Stimulated activated naive CD8-positive, alpha-beta T cell treated with anti-CD3 and anti-CD28 coated beads, Interleukin-15, Interleukin-2, amounts not matched to agents 100 ng/mL and 50 ng/mL, for 24 hours (primary cell): ENCODE data around the gene B3GAT1.

Experiments used
- H3K27ac Mint-ChIP-seq: one replicate; pipeline ENCODE4 v1.8.0; 2021; ENCODE audit warnings: mild to moderate bottlenecking, mixed read lengths
- H3K27me3 Mint-ChIP-seq: one replicate; pipeline ENCODE4 v1.8.0; 2021; ENCODE audit warnings: mixed read lengths
- H3K36me3 Mint-ChIP-seq: one replicate; pipeline ENCODE4 v1.8.0; 2021; ENCODE audit warnings: low read depth, mixed read lengths
- H3K4me1 Mint-ChIP-seq: one replicate; pipeline ENCODE4 v1.8.0; 2021; ENCODE audit warnings: low read depth, mixed read lengths
- H3K4me3 Mint-ChIP-seq: one replicate; pipeline ENCODE4 v1.8.0; 2021; ENCODE audit warnings: mild to moderate bottlenecking, mixed read lengths
- H3K9me3 Mint-ChIP-seq: one replicate; pipeline ENCODE4 v1.8.0; 2021; ENCODE audit warnings: mixed read lengths

The B3GAT1 gene

DNA sequence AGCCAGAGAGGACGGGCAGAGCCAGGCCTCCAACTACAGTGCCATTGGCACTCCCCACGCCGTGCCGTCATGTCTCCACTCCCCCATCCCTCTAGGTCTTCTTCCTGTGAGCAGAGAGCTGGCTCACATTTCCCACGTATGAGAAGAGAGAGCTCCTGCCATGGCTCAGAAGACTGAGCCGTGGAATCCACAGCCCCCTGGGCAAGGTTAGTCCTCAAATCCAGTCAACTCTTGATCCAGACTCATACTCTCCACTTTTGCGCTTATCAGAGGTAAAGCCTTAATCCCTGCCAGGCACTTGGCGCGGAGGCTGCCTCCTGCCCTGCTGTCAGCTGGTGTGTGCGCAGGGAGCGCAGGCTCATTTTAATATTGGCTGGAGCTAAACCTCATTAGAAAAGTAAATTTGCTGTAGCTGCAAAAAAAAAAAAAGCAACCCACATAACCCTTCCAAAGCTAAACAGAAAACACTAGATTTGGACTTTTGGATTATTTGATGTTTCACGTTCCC, 4.7 kb downstream of the B3GAT1 start:
- Mint-ChIP-seq H3K36me3 (no peaks in the 10 kb centered on the region), H3K27me3 (peaks cover 53% of the 10 kb centered on the region), H3K9me3 (no peaks in the 10 kb centered on the region), H3K27ac (no peak overlapping the region), H3K4me3 (no peak overlapping the region), H3K4me1 (peaks cover 6% of the 10 kb centered on the region)

DNA sequence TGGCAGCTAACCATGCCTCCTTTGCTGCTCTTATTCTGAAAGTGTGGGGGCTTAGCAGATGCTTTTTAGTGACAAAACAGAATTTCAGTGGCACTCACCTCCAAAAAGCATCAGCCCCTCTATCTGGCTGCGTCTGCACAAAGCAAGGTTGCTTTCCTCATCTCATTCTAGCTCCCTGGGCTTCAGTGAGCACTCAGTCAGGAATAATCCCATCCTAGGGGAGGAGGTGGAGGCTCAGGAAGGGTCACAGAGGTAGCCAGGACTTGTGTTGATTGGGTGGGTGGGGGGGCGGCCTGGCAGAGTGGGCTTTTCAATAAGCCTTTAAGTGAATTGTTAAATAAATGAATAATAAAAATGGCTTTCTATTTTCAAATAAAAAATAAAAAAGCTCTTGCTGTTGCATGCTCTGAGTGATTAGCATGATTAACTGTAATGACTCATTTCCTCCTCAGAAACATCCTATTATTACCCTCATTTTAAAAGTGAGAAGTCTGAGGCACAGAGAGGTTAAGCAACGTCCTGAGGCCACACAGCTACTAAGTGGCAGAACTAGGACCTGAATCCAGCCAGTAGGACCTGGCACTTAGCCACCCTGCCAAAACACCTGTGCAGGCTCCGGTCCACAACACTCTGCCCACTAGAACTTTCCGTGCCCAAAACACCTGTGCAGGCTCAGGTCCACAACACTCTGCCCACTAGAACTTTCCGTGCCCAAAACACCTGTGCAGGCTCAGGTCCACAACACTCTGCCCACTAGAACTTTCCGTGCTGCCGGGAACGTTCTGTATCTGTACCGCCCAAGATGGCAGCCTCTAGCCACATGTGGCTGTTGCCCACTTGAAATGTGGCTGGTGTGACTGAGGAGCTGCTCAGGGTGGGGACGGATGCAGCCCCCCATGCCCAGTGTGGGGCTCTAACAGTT, 5.5 kb downstream of the B3GAT1 start:
- no peaks in the 10 kb centered on the region for H3K36me3 Mint-ChIP-seq
- peaks cover 53% of the 10 kb centered on the region for H3K27me3 Mint-ChIP-seq
- no peak overlapping the region for H3K4me3 Mint-ChIP-seq
- no peak overlapping the region for H3K27ac Mint-ChIP-seq
- H3K9me3 Mint-ChIP-seq = no peaks in the 10 kb centered on the region
- peaks cover 6% of the 10 kb centered on the region for H3K4me1 Mint-ChIP-seq

DNA sequence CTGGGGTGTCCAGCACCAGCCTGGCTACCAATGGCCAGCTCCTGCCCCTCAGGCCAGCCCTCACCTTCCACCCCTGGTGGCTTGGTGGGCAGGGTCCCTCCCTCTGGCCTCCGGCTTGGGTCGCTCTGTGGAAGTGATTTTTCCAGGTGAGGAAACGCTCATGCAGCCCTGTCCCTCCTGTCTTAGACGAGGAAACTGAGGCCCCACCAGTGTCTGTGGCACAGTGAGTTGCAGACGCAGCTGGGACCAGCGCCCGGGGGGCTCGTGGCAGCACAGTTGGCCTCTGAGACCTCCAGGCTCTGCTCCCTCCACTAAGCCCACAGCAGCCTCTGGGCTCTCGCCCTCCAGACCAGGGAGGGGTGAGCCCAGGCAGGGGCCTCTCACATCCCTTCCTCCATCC, 6.2 kb downstream of the B3GAT1 start:
- Mint-ChIP-seq H3K36me3 (no peaks in the 10 kb centered on the region), H3K27ac (no peak overlapping the region), H3K9me3 (no peaks in the 10 kb centered on the region), H3K27me3 (peaks cover 52% of the 10 kb centered on the region), H3K4me3 (no peak overlapping the region), H3K4me1 (peaks cover 6% of the 10 kb centered on the region)

DNA sequence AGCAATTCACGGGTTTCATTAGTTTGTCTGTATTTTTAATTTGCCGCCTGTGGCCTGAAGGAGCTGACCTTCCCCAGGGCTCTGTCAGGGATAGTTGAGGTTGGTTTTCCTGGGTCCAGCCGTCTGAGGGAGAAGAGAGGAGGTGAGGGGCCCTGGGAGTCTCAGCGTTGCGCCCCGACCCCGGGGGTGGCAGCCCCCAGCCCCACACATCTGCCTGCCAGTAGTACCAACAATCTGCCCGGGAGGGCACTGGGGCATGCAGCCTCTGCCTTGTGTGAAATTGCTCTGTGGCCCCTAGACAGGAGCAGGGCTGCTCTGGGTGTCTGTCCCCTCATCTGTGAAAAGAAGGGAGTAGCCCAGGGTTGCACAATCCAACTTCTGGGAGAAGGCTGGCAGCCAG, 6.6 kb downstream of the B3GAT1 start:
- peaks cover 51% of the 10 kb centered on the region for H3K27me3 Mint-ChIP-seq
- H3K4me3 Mint-ChIP-seq = no peak overlapping the region
- H3K4me1 Mint-ChIP-seq = peaks cover 2% of the 10 kb centered on the region
- H3K27ac Mint-ChIP-seq = no peak overlapping the region
- no peaks in the 10 kb centered on the region for H3K36me3 Mint-ChIP-seq
- H3K9me3 Mint-ChIP-seq = no peaks in the 10 kb centered on the region

DNA sequence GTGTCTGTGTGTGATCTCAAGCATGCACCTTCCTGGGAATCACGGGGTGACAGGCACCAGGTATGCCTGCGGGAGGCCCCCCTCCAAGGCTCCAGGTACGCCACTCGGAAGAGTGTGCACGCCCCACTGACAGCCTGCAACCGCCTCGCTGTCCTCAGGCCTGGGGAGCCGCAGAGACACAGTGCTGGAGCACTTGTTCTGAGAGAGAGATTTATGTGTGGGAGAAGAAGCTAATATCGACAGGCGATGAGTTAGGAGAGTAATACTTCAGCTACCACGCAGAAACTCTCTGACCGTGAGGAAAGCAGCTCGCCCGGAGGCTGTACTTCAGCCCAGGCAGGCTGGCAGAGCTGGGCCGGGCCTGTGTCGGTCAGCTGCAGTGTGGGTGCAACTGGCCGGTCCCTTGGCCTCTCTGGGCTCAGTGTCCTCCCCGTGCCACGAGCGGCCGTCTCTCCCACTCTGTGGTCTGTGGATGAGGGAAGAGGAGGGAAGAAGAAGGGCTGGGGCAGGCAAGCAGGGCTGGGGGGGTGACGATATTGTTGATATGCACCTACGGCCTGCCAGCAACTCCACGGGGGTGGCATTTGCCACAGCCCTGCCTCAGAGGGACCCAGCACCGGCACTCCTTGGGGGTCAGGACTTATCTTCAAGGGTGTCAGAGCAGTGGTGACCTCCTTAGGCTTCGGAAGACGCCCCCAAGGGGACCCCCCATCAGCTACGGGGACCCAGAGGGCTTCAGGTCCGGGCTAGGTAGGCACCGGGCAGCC, 7.3 kb downstream of the B3GAT1 start:
- no peak overlapping the region for H3K4me3 Mint-ChIP-seq
- H3K27ac Mint-ChIP-seq = no peak overlapping the region
- H3K4me1 Mint-ChIP-seq = no peaks in the 10 kb centered on the region
- no peaks in the 10 kb centered on the region for H3K9me3 Mint-ChIP-seq
- no peaks in the 10 kb centered on the region for H3K36me3 Mint-ChIP-seq
- H3K27me3 Mint-ChIP-seq = peaks cover 44% of the 10 kb centered on the region

DNA sequence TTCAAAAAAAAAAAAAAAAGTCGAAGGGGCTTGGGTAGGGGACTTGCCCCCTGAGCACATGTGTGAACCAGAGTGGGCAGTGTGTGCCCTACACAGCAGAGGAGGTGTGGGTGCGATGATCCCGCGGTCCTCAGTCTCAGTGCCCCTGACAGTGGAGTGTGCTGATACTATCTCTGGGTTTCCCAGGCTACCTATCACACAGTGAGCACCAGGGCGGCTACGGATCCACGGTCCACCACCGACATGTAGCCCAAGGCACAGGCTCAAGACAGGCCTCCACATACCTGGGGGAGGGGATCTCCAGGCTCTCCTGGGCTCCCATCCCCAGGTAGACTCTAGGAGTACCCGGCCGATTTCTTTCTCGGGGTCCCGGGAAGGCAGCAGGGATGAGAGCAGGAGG, 9.1 kb downstream of the B3GAT1 start:
- Mint-ChIP-seq H3K9me3 (no peaks in the 10 kb centered on the region), H3K4me3 (no peak overlapping the region), H3K27me3 (peaks cover 38% of the 10 kb centered on the region), H3K27ac (no peak overlapping the region), H3K4me1 (no peaks in the 10 kb centered on the region), H3K36me3 (no peaks in the 10 kb centered on the region)

DNA sequence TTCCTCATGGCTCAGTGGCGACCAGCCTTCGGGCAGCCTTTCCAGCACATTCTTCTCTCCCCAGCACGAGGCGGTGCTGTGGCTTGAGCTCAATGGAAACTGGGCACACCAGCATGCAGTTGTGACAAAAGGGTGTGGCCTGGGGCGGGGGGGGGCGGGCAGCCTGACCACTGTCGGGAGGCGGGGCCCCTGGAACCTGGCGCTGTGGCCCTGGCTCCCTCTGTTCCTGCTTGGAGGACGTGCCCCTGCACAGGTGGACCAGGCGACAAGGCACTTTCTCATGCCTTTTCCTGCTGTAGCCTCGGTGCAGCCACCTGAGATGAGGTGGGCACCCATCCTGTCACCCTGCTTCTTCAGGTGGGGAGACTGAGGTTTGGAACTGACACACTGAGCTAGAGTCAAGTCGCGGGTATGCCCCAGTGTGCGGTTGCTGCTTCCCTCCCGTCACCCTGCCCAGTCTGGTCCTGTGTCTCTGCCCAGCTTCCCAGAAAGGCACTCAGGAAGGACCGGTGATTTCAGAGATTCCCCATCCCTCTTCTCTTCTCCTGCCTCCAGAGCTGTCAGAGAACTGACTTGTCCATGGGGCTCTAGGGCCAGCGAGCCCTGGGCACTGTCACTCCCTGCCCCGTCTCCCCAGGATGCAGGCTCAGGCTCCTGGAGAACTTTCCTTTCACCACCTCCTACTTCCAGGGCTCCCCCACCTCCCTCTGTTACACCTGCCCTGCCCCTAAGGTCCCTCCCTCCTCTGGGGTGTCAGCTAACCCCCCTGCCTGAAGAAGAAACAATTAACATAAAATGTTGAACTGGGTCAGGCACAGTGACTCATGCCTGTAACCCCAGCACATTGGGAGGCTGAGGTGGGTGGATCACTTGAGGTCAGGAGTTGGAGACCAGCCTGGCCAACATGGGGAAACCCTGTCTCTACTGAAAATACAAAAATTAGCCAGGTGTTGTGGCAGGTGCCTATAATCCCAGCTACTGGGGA, 9.9 kb downstream of the B3GAT1 start:
- Mint-ChIP-seq H3K4me3 (no peak overlapping the region), H3K27ac (no peak overlapping the region), H3K36me3 (no peaks in the 10 kb centered on the region), H3K9me3 (no peaks in the 10 kb centered on the region), H3K4me1 (no peaks in the 10 kb centered on the region), H3K27me3 (peaks cover 30% of the 10 kb centered on the region)

DNA sequence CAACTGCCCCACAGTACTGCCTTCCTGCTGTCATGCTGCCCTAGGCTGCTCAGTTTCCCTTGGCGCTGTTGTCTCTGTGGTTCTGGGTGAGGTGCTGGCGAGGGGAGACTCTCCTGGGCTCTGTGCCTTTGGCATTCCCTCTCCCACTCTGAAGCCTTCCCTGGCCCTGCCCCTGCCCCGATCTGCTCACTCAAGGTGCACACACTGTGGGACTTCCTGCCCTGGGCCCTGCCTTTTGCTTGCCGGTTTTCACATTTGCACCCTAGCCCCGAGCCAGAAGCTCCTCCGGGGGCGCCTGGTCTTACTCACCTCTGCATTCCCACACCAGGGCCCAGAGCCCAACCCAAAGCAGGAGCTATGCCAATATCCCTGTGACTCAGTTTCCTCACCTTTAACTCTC, 12.0 kb downstream of the B3GAT1 start:
- no peaks in the 10 kb centered on the region for H3K36me3 Mint-ChIP-seq
- no peak overlapping the region for H3K4me3 Mint-ChIP-seq
- H3K27me3 Mint-ChIP-seq = peaks cover 18% of the 10 kb centered on the region

DNA sequence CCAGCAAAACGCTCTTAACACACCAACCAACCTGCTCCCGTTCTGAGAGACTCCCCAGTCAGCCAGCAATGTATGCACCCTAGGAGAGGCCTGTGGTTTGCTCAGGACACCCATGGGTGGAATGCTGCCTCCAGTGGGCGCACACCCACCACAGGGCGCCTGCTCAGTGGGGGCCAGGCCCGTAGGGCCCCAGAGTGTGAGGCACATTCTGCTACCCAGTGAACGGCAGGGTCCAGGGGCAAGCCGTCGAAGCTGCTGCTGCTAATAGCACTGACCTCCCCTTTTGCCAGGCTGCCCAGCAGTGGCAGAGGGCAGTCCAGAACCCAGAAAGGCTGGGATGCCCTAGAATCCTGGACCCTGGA, 12.8 kb downstream of the B3GAT1 start:
- H3K4me3 Mint-ChIP-seq = no peak overlapping the region
- no peaks in the 10 kb centered on the region for H3K4me1 Mint-ChIP-seq
- H3K27me3 Mint-ChIP-seq = peaks cover 14% of the 10 kb centered on the region
- no peaks in the 10 kb centered on the region for H3K9me3 Mint-ChIP-seq
- H3K27ac Mint-ChIP-seq = no peak overlapping the region
- H3K36me3 Mint-ChIP-seq = no peaks in the 10 kb centered on the region

More for the DNA sequence above, 12.0 kb downstream of the B3GAT1 start:
- Mint-ChIP-seq H3K4me1 (no peaks in the 10 kb centered on the region), H3K27ac (no peak overlapping the region), H3K9me3 (no peaks in the 10 kb centered on the region)

DNA sequence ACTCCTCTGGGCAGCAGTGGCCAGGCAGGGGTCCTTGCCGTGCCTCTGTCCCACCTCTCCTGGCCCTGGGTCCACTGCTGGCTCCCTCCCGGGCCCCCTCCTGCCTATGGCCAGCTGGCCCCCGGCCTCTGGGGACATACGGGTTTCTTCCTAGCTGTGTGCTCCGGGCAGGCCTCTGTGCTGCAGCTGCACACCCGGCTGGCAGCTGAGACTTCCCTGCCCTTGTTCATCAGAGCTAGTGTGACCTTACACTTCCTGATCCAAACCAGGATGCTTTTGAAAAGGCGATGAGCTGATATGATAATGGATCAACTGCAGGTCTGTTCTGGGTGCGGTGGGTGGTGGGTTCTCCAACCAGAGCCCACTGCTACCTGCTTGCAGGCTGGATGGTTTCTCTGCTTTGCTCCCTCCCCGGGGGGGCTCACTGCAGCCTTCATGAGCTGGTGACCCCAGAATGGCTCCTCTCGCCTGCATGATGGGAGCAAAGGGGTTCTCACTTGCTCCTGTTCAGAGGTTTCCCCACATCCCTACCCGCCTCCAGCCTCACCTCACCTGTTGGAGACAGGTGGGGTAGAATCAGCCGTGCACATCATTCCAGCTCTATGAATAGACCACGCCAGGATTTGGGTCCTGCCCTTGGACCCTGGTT, 13.3 kb downstream of the B3GAT1 start:
- H3K27me3 Mint-ChIP-seq = peaks cover 10% of the 10 kb centered on the region
- H3K4me3 Mint-ChIP-seq = no peak overlapping the region
- H3K36me3 Mint-ChIP-seq = no peaks in the 10 kb centered on the region
- no peak overlapping the region for H3K27ac Mint-ChIP-seq
- no peaks in the 10 kb centered on the region for H3K9me3 Mint-ChIP-seq
- no peaks in the 10 kb centered on the region for H3K4me1 Mint-ChIP-seq

DNA sequence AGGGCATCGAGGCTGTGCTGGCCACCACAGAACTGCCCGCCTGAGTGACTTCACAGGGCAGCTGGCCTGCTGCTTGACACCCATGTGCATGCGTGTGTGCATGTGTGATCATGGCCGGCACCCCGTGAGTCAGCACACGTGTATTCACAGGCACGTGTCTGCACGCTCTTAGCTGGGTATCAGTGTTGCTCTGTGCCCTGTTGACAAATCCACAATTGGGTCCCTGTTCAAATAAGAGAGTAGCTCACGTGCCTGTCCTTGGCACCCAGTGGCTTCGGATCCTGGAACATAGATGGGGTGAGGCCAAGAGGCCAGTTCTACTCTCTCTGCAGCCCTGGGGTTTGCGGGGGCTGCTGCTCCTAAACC, 14.0 kb downstream of the B3GAT1 start:
- no peaks in the 10 kb centered on the region for H3K36me3 Mint-ChIP-seq
- H3K4me1 Mint-ChIP-seq = no peaks in the 10 kb centered on the region
- H3K27me3 Mint-ChIP-seq = peaks cover 7% of the 10 kb centered on the region
- no peaks in the 10 kb centered on the region for H3K9me3 Mint-ChIP-seq
- no peak overlapping the region for H3K27ac Mint-ChIP-seq
- no peak overlapping the region for H3K4me3 Mint-ChIP-seq

DNA sequence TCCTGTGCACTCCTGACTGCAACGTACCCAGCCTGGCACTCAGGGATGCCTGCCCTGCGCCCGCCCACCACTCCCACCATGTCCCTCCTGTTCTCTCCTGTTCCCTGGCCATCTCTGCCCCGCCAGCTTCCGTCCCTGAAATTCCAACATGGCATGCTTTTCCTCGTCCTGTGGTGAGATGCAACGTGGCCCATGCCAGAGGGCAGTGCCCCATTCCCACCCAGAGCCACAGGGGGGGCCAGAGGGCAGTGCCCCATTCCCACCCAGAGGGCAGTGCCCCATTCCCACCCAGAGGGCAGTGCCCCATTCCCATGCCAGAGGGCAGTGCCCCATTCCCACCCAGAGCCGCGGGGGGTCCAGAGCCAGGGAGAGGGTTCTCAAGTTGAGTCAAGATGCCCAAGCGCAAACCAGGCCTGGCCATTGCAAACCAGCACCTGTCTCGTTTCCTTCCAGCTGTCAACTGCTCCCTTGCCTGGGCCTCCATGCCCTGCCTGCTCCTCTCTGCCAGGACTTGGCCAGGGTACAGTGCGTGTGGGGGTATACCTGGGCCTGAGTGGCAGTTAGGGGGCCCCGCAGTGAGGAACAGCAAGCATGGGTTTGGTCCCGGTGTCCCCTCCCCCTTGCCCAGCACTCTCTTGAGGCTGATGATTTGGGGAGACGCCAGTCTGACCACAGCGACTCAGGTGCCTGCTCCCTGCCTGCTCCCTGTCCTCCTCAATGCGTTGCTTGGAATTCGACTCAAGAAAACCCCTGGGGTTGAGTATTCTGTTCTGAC, 14.6 kb downstream of the B3GAT1 start:
- Mint-ChIP-seq H3K4me1 (no peaks in the 10 kb centered on the region), H3K27ac (peak overlapping the region; percentile 43), H3K27me3 (peaks cover 7% of the 10 kb centered on the region), H3K9me3 (no peaks in the 10 kb centered on the region), H3K4me3 (no peak overlapping the region), H3K36me3 (no peaks in the 10 kb centered on the region)

DNA sequence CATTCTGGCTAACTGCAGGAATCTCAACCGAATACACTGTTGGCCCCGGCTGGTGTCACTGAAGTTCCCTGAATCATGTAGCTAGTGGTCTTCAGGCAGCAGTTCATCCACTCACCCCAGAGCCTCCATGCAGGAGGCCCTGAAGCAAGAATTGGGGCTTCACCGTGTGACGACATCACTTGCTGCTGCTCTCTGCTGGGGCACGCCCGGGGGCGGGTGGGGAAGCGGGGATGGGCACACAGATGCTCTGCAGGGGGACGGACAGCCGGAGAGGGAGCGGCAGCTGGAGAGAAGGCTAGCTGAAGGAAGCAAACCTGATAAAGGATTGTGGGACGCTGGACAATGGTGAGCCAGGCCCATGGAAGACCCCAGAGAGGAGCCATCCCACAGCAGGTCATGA, 17.0 kb downstream of the B3GAT1 start:
- no peaks in the 10 kb centered on the region for H3K9me3 Mint-ChIP-seq
- H3K4me3 Mint-ChIP-seq = no peak overlapping the region
- H3K27me3 Mint-ChIP-seq = no peaks in the 10 kb centered on the region
- H3K27ac Mint-ChIP-seq = no peak overlapping the region
- no peaks in the 10 kb centered on the region for H3K36me3 Mint-ChIP-seq
- no peaks in the 10 kb centered on the region for H3K4me1 Mint-ChIP-seq
